Adrenal gland (tissue), 12 donors: Measurements from ENCODE around the gene ZNF614. TPM values are rescaled to one million over a fixed set of nuclear protein-coding genes. Genes with fewer than 3 reads are reported as not detected.

Experiments used
- polyA plus RNA-seq, 3 donors: library from polyadenylated mRNA; stranded (reverse); fragments of 200-250 nt in 2 of 3; fragments of 350-450 nt in 1 of 3; fragmentation: Illumina TruSeq in 1 of 3; extraction: RNeasy Lipid Tissue Mini Kit (QIAGEN cat#74804) in 1 of 3; gene quantifications; one replicate each; pipeline ENCODE4 v1.2.3, GENCODE V29; 2013 to 2014
- total RNA-seq, 9 donors: library from RNA; depleted of rRNA in 4 of 9; stranded (reverse); fragments of >200 nt in 4 of 9; fragments of 120-200 nt in 1 of 9; fragmentation: NEBNext Ultra II Directional in 1 of 9; extraction: Animal tissue kit (Norgen Biotek cat#: 25700) in 1 of 9; gene quantifications; one replicate each; pipeline versions ENCODE4 v1.1.0 to v1.2.4, GENCODE V29; 2013 to 2023
- donor health status: healthy with polysubstance abuse.
- donor health status: Bipolar disorder and iron deficiency.
- donor health status: DM: yes; HTN: yes; CAD: no.
- donor health status: DM: no; HTN: no; CAD: no.
- donor health status: DM: no; HTN: no; CAD: no.
- donor health status: DM: yes; HTN: yes; CAD: no.

Gene ZNF614
- total and polyA plus RNA-seq, 12 donors = 2.3 to 9.4 (median 7.1) TPM

Other genes with a start within 250 kb of the ZNF614 start
- 10 to 100 TPM in 7 of 9 donors, 1 to 10 TPM in 2; 1.1 to 33.8 (median 23.9) TPM for gene FPR3, start 233.2 kb downstream of the ZNF614 start, total RNA-seq
- gene FPR3, start 233.2 kb downstream of the ZNF614 start, polyA plus RNA-seq = 10 to 100 TPM in 1 of 3 donors, 1 to 10 TPM in 2; 4.3 to 16.1 (median 5.1) TPM
- gene ZNF577, start 140.4 kb downstream of the ZNF614 start, total RNA-seq = 10 to 100 TPM in 5 of 9 donors, 1 to 10 TPM in 4; 6.2 to 39.8 (median 14.0) TPM
- gene ZNF577, start 140.4 kb downstream of the ZNF614 start, polyA plus RNA-seq = 10 to 100 TPM; 16.2 to 54.6 (median 52.6) TPM
- gene ZNF649, start 123.4 kb downstream of the ZNF614 start, total RNA-seq = 10 to 100 TPM in 5 of 9 donors, 1 to 10 TPM in 4; 2.8 to 16.3 (median 10.4) TPM
- 1 to 10 TPM; 2.7 to 9.5 (median 2.9) TPM for gene ZNF649, start 123.4 kb downstream of the ZNF614 start, polyA plus RNA-seq
- gene ZNF613, start 100.9 kb downstream of the ZNF614 start, total RNA-seq = 10 to 100 TPM in 1 of 9 donors, 1 to 10 TPM in 8; 4.1 to 14.1 (median 5.9) TPM
- 1 to 10 TPM; 3.6 to 7.2 (median 4.9) TPM for gene ZNF613, start 100.9 kb downstream of the ZNF614 start, polyA plus RNA-seq
- gene ZNF350, start 41.5 kb downstream of the ZNF614 start, total RNA-seq = 10 to 100 TPM in 6 of 9 donors, 1 to 10 TPM in 3; 4.5 to 12.8 (median 12.2) TPM
- gene ZNF350, start 41.5 kb downstream of the ZNF614 start, polyA plus RNA-seq = 10 to 100 TPM in 2 of 3 donors, 1 to 10 TPM in 1; 8.0 to 10.9 (median 10.2) TPM
- gene ZNF615, start 20.2 kb downstream of the ZNF614 start, total RNA-seq = 10 to 100 TPM in 8 of 9 donors, 1 to 10 TPM in 1; 7.5 to 30.7 (median 12.4) TPM
- 1 to 10 TPM; 6.3 to 8.2 (median 7.3) TPM for gene ZNF615, start 20.2 kb downstream of the ZNF614 start, polyA plus RNA-seq
- 10 to 100 TPM in 5 of 9 donors, 1 to 10 TPM in 4; 2.3 to 32.1 (median 11.6) TPM for gene ZNF432, start 20.5 kb upstream of the ZNF614 start, total RNA-seq
- 10 to 100 TPM; 20.1 to 31.5 (median 26.5) TPM for gene ZNF432, start 20.5 kb upstream of the ZNF614 start, polyA plus RNA-seq
- 10 to 100 TPM in 8 of 9 donors, 1 to 10 TPM in 1; 9.2 to 34.1 (median 21.4) TPM for gene ZNF841, start 67.4 kb upstream of the ZNF614 start, total RNA-seq
- gene ZNF841, start 67.4 kb upstream of the ZNF614 start, polyA plus RNA-seq = 10 to 100 TPM; 15.2 to 29.2 (median 16.7) TPM
- 10 to 100 TPM in 8 of 9 donors, 1 to 10 TPM in 1; 7.0 to 55.4 (median 15.6) TPM for gene ZNF616, start 111.6 kb upstream of the ZNF614 start, total RNA-seq
- gene ZNF616, start 111.6 kb upstream of the ZNF614 start, polyA plus RNA-seq = 10 to 100 TPM in 1 of 3 donors, 1 to 10 TPM in 2; 5.2 to 42.8 (median 5.6) TPM
- 100 to 1,000 TPM in 1 of 9 donors, 10 to 100 TPM in 7, 1 to 10 TPM in 1; 7.4 to 180 (median 36.0) TPM for gene ZNF836, start 143.2 kb upstream of the ZNF614 start, total RNA-seq
- 10 to 100 TPM; 13.2 to 61.2 (median 15.1) TPM for gene ZNF836, start 143.2 kb upstream of the ZNF614 start, polyA plus RNA-seq
- gene PPP2R1A, start 161.7 kb upstream of the ZNF614 start, total RNA-seq = 1,000 to 10,000 TPM in 1 of 9 donors, 100 to 1,000 TPM in 8; 161 to 1,330 (median 354) TPM
- gene PPP2R1A, start 161.7 kb upstream of the ZNF614 start, polyA plus RNA-seq = 100 to 1,000 TPM; 349 to 638 (median 554) TPM
- gene ZNF766, start 241.2 kb upstream of the ZNF614 start, total RNA-seq = 10 to 100 TPM in 6 of 9 donors, 1 to 10 TPM in 3; 2.3 to 18.8 (median 13.3) TPM
- 10 to 100 TPM in 1 of 3 donors, 1 to 10 TPM in 2; 2.8 to 21.4 (median 3.8) TPM for gene ZNF766, start 241.2 kb upstream of the ZNF614 start, polyA plus RNA-seq